Right forelimb (tissue), 1 donor: ENCODE measurements around the gene TNS3.

Experiments
- DNase-seq: peaks from one replicate; pipeline ENCODE4 v3.0.0-alpha.2; 2018

Gene TNS3

GRCh38 chr7:47314728-47315607 is 266.9 kb downstream of the TNS3 start:
- peak; percentile 72 for DNase-seq

GRCh38 chr7:47314248-47314647 is 267.7 kb downstream of the TNS3 start:
- DNase-seq, result no peak

DNA sequence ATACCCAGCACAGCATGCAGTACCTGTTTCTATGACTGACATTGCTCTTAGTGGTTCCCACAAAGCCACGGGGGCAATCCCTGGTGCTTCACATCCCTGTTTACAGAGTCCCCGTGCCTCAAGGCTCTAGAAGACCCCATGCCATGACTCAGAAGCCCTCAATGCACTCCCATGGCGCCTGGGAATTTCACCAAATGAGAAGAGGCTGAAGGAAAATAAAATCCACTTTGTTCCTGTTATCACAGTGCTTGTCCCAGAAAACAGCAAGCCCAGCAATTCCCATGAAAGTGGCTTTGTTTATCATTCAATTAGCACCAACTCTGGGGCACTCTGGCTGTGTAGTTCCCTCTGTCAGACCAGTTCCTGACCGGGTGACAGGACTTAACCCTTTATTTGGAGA is 268.3 kb downstream of the TNS3 start:
- DNase-seq, result no peak

DNA sequence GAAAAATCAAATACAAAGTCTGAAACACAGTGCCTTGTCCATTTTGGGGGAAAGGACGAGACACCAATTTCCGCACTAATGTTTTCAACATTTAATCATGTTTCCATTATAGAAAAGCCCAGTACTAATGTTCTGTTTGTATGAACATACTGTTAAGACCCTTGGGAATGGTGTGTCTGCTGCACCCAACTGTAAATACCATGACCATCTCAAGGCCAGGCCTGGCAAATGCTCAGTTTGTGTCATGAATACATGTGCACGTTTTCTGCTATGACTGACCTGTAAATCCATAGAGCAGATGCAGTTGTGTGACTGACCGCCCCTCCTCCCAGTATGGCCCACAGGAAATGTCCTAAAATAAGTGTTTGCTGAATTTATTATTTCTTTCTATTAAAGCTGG is 270.0 kb downstream of the TNS3 start:
- no peak for DNase-seq

DNA sequence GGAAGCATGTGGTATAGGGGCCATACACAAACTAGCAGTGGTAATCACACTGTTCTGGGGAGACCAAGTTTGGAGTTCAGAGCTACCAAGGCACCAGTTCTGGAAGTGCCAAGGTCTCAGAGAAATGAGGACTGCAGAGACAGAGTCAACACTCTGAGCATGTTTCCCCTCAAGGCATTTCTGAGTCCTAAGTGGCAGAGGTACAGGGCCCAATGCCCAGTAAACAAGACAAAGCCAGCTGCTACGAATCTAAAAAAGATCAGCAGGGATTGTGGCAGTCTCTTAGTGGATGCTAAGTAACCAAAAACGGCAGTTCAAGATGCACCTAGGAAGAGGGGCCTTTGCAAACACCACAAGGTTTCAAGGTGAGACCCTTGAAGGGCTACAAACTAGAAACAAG is 271.9 kb downstream of the TNS3 start:
- no peak for DNase-seq

DNA sequence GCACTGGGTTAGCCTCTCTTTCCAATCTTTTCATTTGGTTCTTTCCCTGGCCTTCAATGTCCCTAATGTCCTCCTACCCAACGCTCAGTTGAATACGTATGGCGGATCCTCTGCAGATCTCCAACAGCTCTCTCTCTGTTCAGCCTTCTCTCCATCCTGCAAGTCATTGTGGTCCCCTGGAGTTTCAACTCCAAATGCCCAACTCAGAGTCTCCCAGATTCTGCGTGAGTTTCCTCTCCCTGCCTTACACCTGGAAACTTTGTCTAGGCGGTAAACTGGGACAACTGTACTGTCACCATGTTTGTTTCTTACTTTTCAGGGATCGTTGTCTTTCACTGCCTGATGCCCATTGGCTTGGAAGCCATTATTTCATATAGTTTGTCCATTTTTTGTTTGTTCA is 273.1 kb downstream of the TNS3 start:
- DNase-seq, result no peak

DNA sequence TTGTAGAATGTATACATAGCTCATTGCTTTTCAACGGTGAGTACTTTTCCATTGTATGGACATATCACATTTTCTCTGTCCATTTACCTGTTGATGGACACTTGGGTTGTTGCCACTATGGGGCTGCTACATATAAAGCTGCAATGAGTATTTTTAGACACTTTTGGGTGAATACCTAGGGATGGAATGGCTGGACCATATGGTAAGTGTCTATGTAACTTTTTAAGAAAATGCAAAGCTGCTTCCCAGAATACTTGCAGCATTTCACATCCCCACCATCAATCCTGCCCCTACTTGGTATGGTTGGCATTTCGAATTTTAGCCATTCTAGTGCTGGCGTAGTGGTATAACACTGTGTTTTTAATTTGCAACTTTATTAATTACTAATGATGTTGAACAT is 274.6 kb downstream of the TNS3 start:
- no peak for DNase-seq

GRCh38 chr7:47304727-47305719 is 276.9 kb downstream of the TNS3 start:
- no peak for DNase-seq

DNA sequence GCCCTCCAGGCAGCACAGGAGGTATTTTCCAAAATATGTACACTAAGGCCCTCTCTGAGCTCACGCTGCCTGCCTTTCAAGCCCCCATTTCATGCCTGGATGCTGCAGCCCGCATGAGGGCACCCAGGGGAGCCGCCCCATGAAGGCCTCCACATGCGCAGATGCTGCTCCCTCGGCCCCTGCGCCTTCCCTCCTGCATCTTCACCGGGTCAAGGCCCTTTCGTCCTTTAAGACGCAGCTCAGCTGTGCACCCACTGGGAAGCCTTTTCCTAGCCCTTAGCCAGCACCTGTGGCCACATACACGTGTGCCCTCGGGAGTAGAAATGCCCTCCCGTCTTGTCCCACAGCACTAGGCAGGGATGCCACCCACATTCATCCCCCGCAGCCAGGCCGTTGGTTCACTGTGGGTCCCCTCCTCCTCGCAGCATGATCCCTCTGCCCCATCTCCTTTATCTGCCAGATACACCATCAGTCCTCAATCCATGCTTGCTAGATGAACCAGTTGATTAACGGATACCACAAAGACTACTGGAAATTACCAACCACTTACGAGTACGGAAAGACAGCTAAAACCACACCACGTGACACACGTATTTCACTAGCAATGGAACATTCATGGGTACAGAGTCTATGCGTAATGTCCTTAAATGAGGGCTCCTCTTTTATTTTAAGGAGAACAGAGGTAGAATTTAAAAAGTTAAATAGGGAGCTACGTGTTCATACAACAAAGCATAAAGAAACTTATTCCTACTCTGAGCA is 278.0 kb downstream of the TNS3 start:
- no peak for DNase-seq

GRCh38 chr7:47303014-47303694 is 278.8 kb downstream of the TNS3 start:
- no peak for DNase-seq

GRCh38 chr7:47302560-47302959 is 279.4 kb downstream of the TNS3 start:
- DNase-seq, result no peak

DNA sequence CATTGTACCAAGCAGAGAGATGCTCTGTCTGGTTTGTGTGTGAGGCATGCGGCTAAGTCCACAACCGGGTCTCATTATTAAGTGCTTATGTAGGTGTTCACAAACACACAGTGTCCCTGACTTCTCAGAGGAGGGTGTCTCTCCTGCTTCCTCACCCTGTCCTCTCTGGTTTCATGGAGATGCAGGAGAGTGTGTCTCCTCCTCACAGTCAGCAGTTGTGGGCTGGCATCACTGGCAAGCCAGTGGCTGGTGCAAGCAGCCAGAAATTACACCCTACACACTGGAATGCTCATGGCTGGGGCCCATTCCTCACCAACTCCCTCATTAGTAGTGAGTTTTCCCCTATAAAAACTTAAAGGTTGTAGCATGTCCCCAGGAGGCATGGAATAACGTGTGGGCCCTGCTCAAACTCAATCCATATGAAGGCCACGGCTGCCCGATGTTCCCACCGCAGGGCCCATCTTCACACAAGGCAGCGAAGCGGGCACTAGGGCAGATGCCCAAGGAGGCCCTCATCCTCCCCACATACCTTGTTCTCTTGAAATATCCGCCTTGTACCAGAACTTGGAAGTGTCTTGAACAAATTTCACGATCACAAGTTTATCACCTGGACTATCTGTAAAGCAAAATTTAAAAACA is 280.1 kb downstream of the TNS3 start:
- DNase-seq, result no peak

GRCh38 chr7:47301105-47301477 is 280.8 kb downstream of the TNS3 start:
- DNase-seq, result no peak

DNA sequence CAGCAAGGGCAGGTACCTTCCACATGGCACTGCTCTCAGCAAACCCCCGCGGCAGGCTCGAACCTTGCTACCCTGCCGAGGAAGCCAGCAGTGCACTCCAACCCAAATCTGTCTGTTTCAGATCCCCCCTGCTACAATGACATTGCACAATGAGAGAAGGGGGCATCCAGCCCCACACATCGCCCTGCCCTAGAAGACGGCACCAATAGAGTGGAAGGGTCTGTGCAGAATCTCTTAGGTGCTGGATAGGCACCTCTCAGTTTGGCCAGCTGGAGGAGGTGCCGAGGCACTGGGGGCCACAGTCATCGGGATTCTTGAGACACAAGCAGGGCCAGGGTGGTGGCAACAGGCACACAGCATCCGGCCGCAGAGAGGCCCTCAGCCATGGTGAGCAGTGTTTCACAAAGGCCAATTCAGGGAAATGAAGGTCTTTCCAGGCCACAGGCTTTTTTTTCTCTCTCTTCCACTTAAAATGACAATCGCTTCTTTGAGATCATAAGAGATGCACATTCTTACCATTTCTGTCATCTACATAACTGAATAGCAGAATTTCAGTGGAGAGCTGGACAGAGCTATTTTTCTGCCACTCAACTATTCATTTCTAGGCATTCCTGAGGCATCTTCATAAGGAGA is 281.3 kb downstream of the TNS3 start:
- no peak for DNase-seq

- no peak for DNase-seq
These were observed 282.4 kb downstream of the TNS3 start for GRCh38 chr7:47299496-47299895.

DNA sequence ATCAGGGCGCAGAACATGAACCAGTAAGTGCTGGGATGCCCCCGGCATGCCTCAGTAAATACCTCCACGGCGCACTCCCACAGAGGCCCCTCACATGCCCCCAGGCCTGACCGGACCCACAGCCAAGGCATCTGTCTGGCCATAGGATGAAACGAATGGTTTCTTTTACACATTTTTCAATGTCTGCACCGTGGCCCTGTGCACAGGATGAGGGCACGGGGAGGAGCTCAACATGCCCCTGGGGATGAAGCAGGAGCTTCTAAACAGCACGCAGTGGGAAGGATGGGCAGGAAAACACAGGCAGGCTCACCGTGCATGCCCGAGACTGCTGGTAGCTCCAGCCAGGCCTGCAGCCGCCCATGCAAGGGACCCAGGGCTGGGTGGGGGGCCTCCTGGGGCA is 283.3 kb downstream of the TNS3 start:
- no peak for DNase-seq

DNA sequence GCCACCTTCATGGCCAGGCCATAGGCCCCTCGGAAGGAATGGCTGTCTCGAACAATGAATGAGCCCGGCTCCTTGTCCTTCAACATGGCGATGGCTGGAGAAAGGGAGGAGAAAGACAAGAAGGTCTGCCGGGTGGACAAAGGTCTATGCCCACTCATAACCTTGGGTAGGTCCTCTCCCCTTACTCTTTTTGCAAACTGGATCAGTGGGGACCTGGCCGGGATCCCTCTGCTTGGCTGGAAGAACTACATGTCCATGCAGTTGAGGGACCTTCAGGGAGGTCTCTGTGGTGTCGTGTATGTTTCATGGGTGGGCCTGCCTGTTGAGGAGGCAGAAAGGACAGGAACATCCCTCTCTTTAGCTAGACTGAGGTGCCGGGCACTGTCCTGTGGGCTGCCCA is 284.8 kb downstream of the TNS3 start:
- DNase-seq, result no peak

DNA sequence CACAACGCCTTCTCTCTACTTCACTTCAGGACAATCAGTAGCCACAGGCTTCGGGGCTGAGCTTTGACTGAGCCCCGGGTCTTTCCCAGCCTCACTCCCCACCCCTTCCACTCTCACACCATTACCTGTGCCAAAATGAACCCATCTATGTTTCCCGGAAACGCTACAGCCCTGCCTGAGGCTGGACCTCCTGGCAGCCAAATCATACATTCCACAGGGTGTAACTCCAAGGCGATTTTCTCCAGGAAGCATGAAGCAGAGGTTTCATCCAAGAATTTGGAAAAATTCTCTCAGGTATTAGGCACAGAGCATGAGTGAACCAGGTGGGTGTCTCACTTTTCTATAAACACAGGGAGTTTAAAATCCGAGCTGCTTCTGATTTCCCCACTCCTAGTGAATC is 286.3 kb downstream of the TNS3 start:
- no peak for DNase-seq

GRCh38 chr7:47294556-47295222 is 287.2 kb downstream of the TNS3 start:
- DNase-seq, result no peak

DNA sequence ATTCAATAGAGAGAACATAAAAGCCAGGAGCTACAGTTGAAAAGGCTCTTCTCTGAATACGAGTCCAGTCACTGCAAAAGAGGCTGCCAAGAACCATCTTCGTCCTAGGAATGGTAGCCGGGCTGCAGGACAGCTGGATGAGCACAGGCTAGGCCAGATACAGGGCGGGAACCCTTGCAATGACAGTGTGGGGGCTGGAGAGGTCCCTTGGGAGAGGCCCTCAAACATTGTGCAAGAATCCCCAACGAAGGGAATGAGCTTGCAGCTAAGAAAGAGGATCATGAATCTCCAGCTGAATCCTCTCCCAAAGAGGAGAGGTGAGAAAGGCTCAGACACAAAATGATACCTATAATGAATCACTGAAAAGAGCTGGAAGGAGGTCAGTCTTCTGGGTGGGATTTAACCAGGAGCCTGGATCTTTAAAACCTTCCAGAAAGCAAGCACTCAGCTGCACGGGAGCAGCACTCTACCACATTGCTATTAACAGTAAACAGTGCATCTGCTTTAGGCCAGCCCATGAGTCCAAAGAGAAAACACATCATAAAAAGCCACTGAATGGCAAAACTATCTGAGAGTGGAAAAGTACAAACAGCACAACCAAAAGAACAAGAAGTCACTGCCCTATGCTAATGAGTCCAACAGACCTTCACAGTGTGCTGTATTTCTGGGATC is 287.9 kb downstream of the TNS3 start:
- DNase-seq, result no peak
